Stimulated activated memory B cell treated with anti-CD40 and anti-IgM and Interleukin-4, amounts not matched to agents 10 μg/mL and 1 μg/mL and 100 μg/mL, for 72 hours (primary cell): ENCODE measurements around the gene LPIN1.

Source experiments
- ATAC-seq: fragments of 150-1000 bp; cut with Tn5 transposase; 2 replicates; pipeline ENCODE4 v1.10.0; 2021
- H3K27ac Mint-ChIP-seq: one replicate; pipeline ENCODE4 v1.8.0; 2022; ENCODE audit warnings: mild to moderate bottlenecking, mixed read lengths
- H3K27me3 Mint-ChIP-seq: one replicate; pipeline ENCODE4 v1.8.0; 2022; ENCODE audit warnings: mixed read lengths
- H3K36me3 Mint-ChIP-seq: one replicate; pipeline ENCODE4 v1.8.0; 2022; ENCODE audit warnings: mixed read lengths
- H3K4me1 Mint-ChIP-seq: one replicate; pipeline ENCODE4 v1.8.0; 2022; ENCODE audit warnings: mixed read lengths
- H3K4me3 Mint-ChIP-seq: one replicate; pipeline ENCODE4 v1.8.0; 2022; ENCODE audit warnings: mild to moderate bottlenecking, moderate library complexity, mixed read lengths
- H3K9me3 Mint-ChIP-seq: one replicate; pipeline ENCODE4 v1.8.0; 2022; ENCODE audit warnings: mixed read lengths

The LPIN1 gene

GRCh38 chr2:11788461-11789124, 42.2 kb downstream of the LPIN1 start:
- no peak for ATAC-seq
- H3K36me3 Mint-ChIP-seq = peaks cover 87% of the 10 kb centered on the region
- no peaks in the 10 kb centered on the region for H3K27me3 Mint-ChIP-seq
- no peak overlapping the region for H3K4me3 Mint-ChIP-seq
- H3K4me1 Mint-ChIP-seq = peaks cover 6% of the 10 kb centered on the region
- H3K27ac Mint-ChIP-seq = no peak overlapping the region
- H3K9me3 Mint-ChIP-seq = no peaks in the 10 kb centered on the region

GRCh38 chr2:11789243-11789642, 42.8 kb downstream of the LPIN1 start:
- no peaks in the 10 kb centered on the region for H3K9me3 Mint-ChIP-seq
- no peak overlapping the region for H3K4me3 Mint-ChIP-seq
- ATAC-seq = no peak
- peaks cover 87% of the 10 kb centered on the region for H3K36me3 Mint-ChIP-seq
- no peaks in the 10 kb centered on the region for H3K27me3 Mint-ChIP-seq
- peaks cover 6% of the 10 kb centered on the region for H3K4me1 Mint-ChIP-seq
- H3K27ac Mint-ChIP-seq = no peak overlapping the region

- Mint-ChIP-seq H3K9me3 (no peaks in the 10 kb centered on the region), H3K4me3 (no peak overlapping the region), H3K27me3 (no peaks in the 10 kb centered on the region), H3K27ac (no peak overlapping the region), H3K4me1 (no peaks in the 10 kb centered on the region), H3K36me3 (peaks cover 87% of the 10 kb centered on the region)
- ATAC-seq = no peak
Observed at GRCh38 chr2:11790228-11790627, 43.8 kb downstream of the LPIN1 start.

GRCh38 chr2:11795590-11795989, 49.2 kb downstream of the LPIN1 start:
- Mint-ChIP-seq H3K4me3 (no peak overlapping the region), H3K27ac (no peak overlapping the region), H3K27me3 (no peaks in the 10 kb centered on the region), H3K4me1 (no peaks in the 10 kb centered on the region), H3K36me3 (peaks cover 98% of the 10 kb centered on the region), H3K9me3 (no peaks in the 10 kb centered on the region)
- ATAC-seq = no peak

GRCh38 chr2:11796190-11797171, 50.0 kb downstream of the LPIN1 start:
- Mint-ChIP-seq H3K27ac (no peak overlapping the region), H3K4me1 (no peaks in the 10 kb centered on the region), H3K36me3 (peaks cover 98% of the 10 kb centered on the region)

GRCh38 chr2:11797846-11798245, 51.4 kb downstream of the LPIN1 start:
- Mint-ChIP-seq H3K27me3 (no peaks in the 10 kb centered on the region), H3K4me3 (no peak overlapping the region), H3K9me3 (no peaks in the 10 kb centered on the region), H3K27ac (no peak overlapping the region), H3K4me1 (no peaks in the 10 kb centered on the region), H3K36me3 (peaks cover 100% of the 10 kb centered on the region)
- ATAC-seq = no peak

More at GRCh38 chr2:11796190-11797171, 50.0 kb downstream of the LPIN1 start:
- Mint-ChIP-seq H3K27me3 (no peaks in the 10 kb centered on the region), H3K4me3 (no peak overlapping the region), H3K9me3 (no peaks in the 10 kb centered on the region)
- no peak for ATAC-seq

GRCh38 chr2:11798701-11799435, 52.4 kb downstream of the LPIN1 start:
- no peaks in the 10 kb centered on the region for H3K9me3 Mint-ChIP-seq
- H3K27me3 Mint-ChIP-seq = no peaks in the 10 kb centered on the region
- ATAC-seq = no peak
- peaks cover 100% of the 10 kb centered on the region for H3K36me3 Mint-ChIP-seq
- no peak overlapping the region for H3K27ac Mint-ChIP-seq
- no peaks in the 10 kb centered on the region for H3K4me1 Mint-ChIP-seq
- no peak overlapping the region for H3K4me3 Mint-ChIP-seq

- no peak for ATAC-seq
- Mint-ChIP-seq H3K4me3 (no peak overlapping the region), H3K36me3 (peaks cover 99% of the 10 kb centered on the region), H3K27ac (no peak overlapping the region), H3K27me3 (no peaks in the 10 kb centered on the region), H3K4me1 (no peaks in the 10 kb centered on the region), H3K9me3 (no peaks in the 10 kb centered on the region)
Observed at GRCh38 chr2:11799826-11800225, 53.4 kb downstream of the LPIN1 start.

- Mint-ChIP-seq H3K27me3 (no peaks in the 10 kb centered on the region), H3K27ac (no peak overlapping the region), H3K36me3 (peaks cover 95% of the 10 kb centered on the region), H3K4me3 (no peak overlapping the region), H3K9me3 (no peaks in the 10 kb centered on the region), H3K4me1 (no peaks in the 10 kb centered on the region)
- no peak for ATAC-seq
Observed at GRCh38 chr2:11802782-11803191, 56.4 kb downstream of the LPIN1 start.

- H3K27me3 Mint-ChIP-seq = no peaks in the 10 kb centered on the region
- H3K9me3 Mint-ChIP-seq = no peaks in the 10 kb centered on the region
- no peaks in the 10 kb centered on the region for H3K4me1 Mint-ChIP-seq
- peaks cover 87% of the 10 kb centered on the region for H3K36me3 Mint-ChIP-seq
- no peak for ATAC-seq
- H3K27ac Mint-ChIP-seq = no peak overlapping the region
- no peak overlapping the region for H3K4me3 Mint-ChIP-seq
Observed at GRCh38 chr2:11805024-11805423, 58.6 kb downstream of the LPIN1 start.

GRCh38 chr2:11805920-11806319, 59.5 kb downstream of the LPIN1 start:
- H3K4me1 Mint-ChIP-seq = no peaks in the 10 kb centered on the region
- H3K27ac Mint-ChIP-seq = no peak overlapping the region
- H3K4me3 Mint-ChIP-seq = no peak overlapping the region
- H3K9me3 Mint-ChIP-seq = no peaks in the 10 kb centered on the region
- no peak for ATAC-seq
- H3K36me3 Mint-ChIP-seq = peaks cover 87% of the 10 kb centered on the region
- H3K27me3 Mint-ChIP-seq = no peaks in the 10 kb centered on the region

- H3K36me3 Mint-ChIP-seq = peaks cover 82% of the 10 kb centered on the region
- H3K27ac Mint-ChIP-seq = no peak overlapping the region
- no peaks in the 10 kb centered on the region for H3K9me3 Mint-ChIP-seq
- no peaks in the 10 kb centered on the region for H3K27me3 Mint-ChIP-seq
- no peak for ATAC-seq
- no peak overlapping the region for H3K4me3 Mint-ChIP-seq
- H3K4me1 Mint-ChIP-seq = no peaks in the 10 kb centered on the region
Observed at GRCh38 chr2:11807156-11808015, 61.0 kb downstream of the LPIN1 start.

- ATAC-seq = no peak
- no peak overlapping the region for H3K4me3 Mint-ChIP-seq
- H3K9me3 Mint-ChIP-seq = no peaks in the 10 kb centered on the region
- H3K4me1 Mint-ChIP-seq = no peaks in the 10 kb centered on the region
- no peaks in the 10 kb centered on the region for H3K27me3 Mint-ChIP-seq
- H3K27ac Mint-ChIP-seq = no peak overlapping the region
- H3K36me3 Mint-ChIP-seq = peaks cover 82% of the 10 kb centered on the region
Observed at GRCh38 chr2:11808016-11808400, 61.6 kb downstream of the LPIN1 start.

- peaks cover 81% of the 10 kb centered on the region for H3K36me3 Mint-ChIP-seq
- H3K4me3 Mint-ChIP-seq = no peak overlapping the region
- H3K27ac Mint-ChIP-seq = no peak overlapping the region
- no peaks in the 10 kb centered on the region for H3K27me3 Mint-ChIP-seq
- no peaks in the 10 kb centered on the region for H3K4me1 Mint-ChIP-seq
- ATAC-seq = no peak
- no peaks in the 10 kb centered on the region for H3K9me3 Mint-ChIP-seq
Observed at GRCh38 chr2:11809586-11810236, 63.3 kb downstream of the LPIN1 start.
